A549 (cell line): ENCODE measurements around the gene PIGO. TPM values are rescaled to one million over a fixed set of nuclear protein-coding genes. Genes with fewer than 3 reads are reported as not detected.

Source experiments
- CBX8 ChIP-seq: fragments of 200-600 bp; sonication (generic); IDR thresholded peaks from 2 replicates; pipeline ENCODE4 v1.6.1; 2016
- EHMT2 ChIP-seq: fragments of 200-600 bp; sonication (generic); IDR thresholded peaks from 2 replicates; pipeline ENCODE4 v1.6.1; 2016; ENCODE audit warnings: antibody characterized with exemption, low read depth, mild to moderate bottlenecking, moderate library complexity
- FOSL2 ChIP-seq, 2 experiments: fragments of 450-650 bp in 1 of 2; fragments of >200 bp in 1 of 2; sonication (Bioruptor Twin) in 1 of 2; formaldehyde crosslinking; IDR thresholded peaks; 2 replicates each; pipeline versions ENCODE4 v1.5.0 to v1.6.1; 2016 to 2020; ENCODE audit warnings: mild to moderate bottlenecking in 1 of 2, moderate library complexity in 1 of 2
- FOXS1 ChIP-seq: fragments of 250-450 bp; sonication (Bioruptor Pico); IDR thresholded peaks from 2 replicates; pipeline ENCODE4 v1.5.0; 2020; ENCODE audit warnings: mild to moderate bottlenecking, moderate library complexity
- HOXA7 ChIP-seq: fragments of 250-450 bp; sonication (Bioruptor Pico); IDR thresholded peaks from 2 replicates; pipeline ENCODE4 v1.5.0; 2020; ENCODE audit warnings: mild to moderate bottlenecking, moderate library complexity
- HOXB13 ChIP-seq: fragments of 250-450 bp; sonication (Bioruptor Pico); IDR thresholded peaks from 2 replicates; pipeline ENCODE4 v1.5.0; 2020; ENCODE audit warnings: low read depth, mild to moderate bottlenecking, moderate library complexity
- HOXB5 ChIP-seq: fragments of 250-450 bp; sonication (Bioruptor Pico); IDR thresholded peaks from 2 replicates; pipeline ENCODE4 v1.5.0; 2020; ENCODE audit warnings: mild to moderate bottlenecking, moderate library complexity
- JUN ChIP-seq, 2 experiments: fragments of >200 bp; sonication (Bioruptor Twin); formaldehyde crosslinking; IDR thresholded peaks; 2 replicates in 1 of 2; 3 replicates in 1 of 2; pipeline ENCODE4 v1.6.1; 2016 to 2017
- JUNB ChIP-seq: fragments of >200 bp; sonication (Bioruptor Twin); formaldehyde crosslinking; IDR thresholded peaks from 2 replicates; pipeline ENCODE4 v1.6.1; 2016
- KDM1A ChIP-seq: fragments of 200-600 bp; sonication (generic); IDR thresholded peaks from 2 replicates; pipeline ENCODE4 v1.6.1; 2016; ENCODE audit warnings: low read depth, mild to moderate bottlenecking
- MYC ChIP-seq: IDR thresholded peaks from 2 replicates; pipeline ENCODE4 v1.6.1; 2012; ENCODE audit warnings: mild to moderate bottlenecking, inconsistent platforms, low read length, improper control_type of control experiment, borderline replicate concordance
- NPAS2 ChIP-seq: fragments of 250-450 bp; sonication (Bioruptor Pico); IDR thresholded peaks from 2 replicates; pipeline ENCODE4 v1.8.0; 2022; ENCODE audit warnings: mild to moderate bottlenecking, moderate library complexity, borderline replicate concordance
- PHF8 ChIP-seq: fragments of 200-600 bp; sonication (generic); IDR thresholded peaks from 2 replicates; pipeline ENCODE4 v1.6.1; 2016; ENCODE audit warnings: low read depth, mild to moderate bottlenecking, antibody characterized with exemption, moderate library complexity, borderline replicate concordance
- RAD21 ChIP-seq, 2 experiments: fragments of >200 bp in 1 of 2; sonication (Bioruptor Twin) in 1 of 2; formaldehyde crosslinking in 1 of 2; IDR thresholded peaks in 1 of 2; conservative IDR thresholded peaks in 1 of 2; 2 replicates in 1 of 2; 3 replicates in 1 of 2; pipeline ENCODE4 v1.6.1; 2012 to 2018; ENCODE audit warnings: inconsistent platforms in 1 of 2
- RFX5 ChIP-seq: fragments of 450-650 bp; IDR thresholded peaks from 2 replicates; pipeline ENCODE4 v1.7.1; 2014; ENCODE audit warnings: antibody characterized with exemption, mild to moderate bottlenecking, moderate library complexity
- polyA plus RNA-seq, 4 experiments: library from polyadenylated mRNA; depleted of rRNA in 3 of 4; stranded (reverse); fragments of >200 nt; fragmentation: RNase III in 1 of 4; extraction: RNeasy Plus Mini Kit Qiagen cat#74134 plus additional on column Dnase treatment in 1 of 4; gene quantifications; 2 replicates in 3 of 4; 3 replicates in 1 of 4; pipeline ENCODE4 v1.2.3, GENCODE V29; 2011 to 2017
- TF ChIP-seq, protein P1 (sequence below): fragments of >200 bp; sonication (Bioruptor Twin); formaldehyde crosslinking; IDR thresholded peaks from 3 replicates; pipeline ENCODE4 v1.5.1; 2016
- TF ChIP-seq, protein P2 (sequence below): IDR thresholded peaks from 2 replicates; pipeline ENCODE4 v1.6.1; 2012
- TF ChIP-seq, protein P3 (sequence below): fragments of 200-600 bp; sonication (generic); IDR thresholded peaks from 2 replicates; pipeline ENCODE4 v1.6.1; 2016; ENCODE audit warnings: antibody characterized with exemption, mild to moderate bottlenecking, moderate library complexity
- TF ChIP-seq, protein P4 (sequence below): fragments of >200 bp; sonication (Bioruptor Twin); formaldehyde crosslinking; IDR thresholded peaks from 3 replicates; pipeline ENCODE4 v1.6.1; 2016
- TF ChIP-seq, protein P5 (sequence below): fragments of 450-650 bp; IDR thresholded peaks from 2 replicates; pipeline ENCODE4 v1.6.1; 2014; ENCODE audit warnings: antibody characterized with exemption

PIGO gene
- polyA plus RNA-seq, 2 of the 4 experiments (the other 2 are of a cell fraction), result 47.0 to 50.4 TPM

DNA sequence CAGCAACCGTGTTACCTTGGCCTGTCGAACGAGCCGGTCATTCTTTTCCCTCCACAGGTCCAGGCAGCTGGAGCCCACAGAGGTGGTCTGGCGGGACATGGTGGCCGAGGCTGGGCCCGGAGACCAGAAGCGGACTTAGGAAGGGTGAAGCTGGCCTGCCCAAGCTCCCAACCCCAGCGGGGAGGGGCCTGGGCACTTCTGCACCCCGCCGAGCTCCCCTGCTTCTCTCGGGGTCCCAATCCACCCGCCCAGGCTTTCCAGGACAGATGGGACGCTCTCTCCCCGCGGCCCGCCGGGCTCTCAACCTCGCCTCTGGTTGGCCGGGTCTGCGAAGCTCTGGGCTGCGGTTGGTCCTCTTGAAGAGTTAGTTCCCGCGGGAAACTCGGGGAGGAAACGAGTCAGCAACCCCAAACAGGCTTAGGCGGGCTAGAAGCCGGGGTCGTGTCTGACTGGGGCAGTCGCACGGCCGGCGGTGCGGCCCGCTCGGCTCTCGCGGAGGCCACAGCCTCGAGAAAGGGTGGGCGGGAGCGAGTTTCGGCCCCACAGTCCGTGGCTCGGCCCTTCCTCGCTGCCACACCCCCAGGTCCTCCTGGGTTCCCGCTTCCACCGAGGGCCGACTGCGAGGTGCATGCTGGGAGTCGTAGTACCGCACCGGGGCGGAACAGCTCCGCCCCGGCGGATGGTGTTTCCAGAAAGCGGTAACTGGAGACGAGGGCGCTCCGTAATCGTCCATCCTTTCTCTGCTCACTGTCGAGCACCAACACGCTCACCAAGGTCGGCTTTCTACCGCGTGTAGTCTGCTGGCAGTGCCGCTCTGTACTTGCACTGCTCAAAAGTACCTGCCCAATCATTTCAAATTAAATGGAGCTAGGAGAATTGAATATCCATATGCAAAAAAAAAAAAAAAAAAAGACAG is 16.7 kb downstream of the PIGO start, which contains the start of gene FANCG (continued):
- TF ChIP-seq, protein P1, sequence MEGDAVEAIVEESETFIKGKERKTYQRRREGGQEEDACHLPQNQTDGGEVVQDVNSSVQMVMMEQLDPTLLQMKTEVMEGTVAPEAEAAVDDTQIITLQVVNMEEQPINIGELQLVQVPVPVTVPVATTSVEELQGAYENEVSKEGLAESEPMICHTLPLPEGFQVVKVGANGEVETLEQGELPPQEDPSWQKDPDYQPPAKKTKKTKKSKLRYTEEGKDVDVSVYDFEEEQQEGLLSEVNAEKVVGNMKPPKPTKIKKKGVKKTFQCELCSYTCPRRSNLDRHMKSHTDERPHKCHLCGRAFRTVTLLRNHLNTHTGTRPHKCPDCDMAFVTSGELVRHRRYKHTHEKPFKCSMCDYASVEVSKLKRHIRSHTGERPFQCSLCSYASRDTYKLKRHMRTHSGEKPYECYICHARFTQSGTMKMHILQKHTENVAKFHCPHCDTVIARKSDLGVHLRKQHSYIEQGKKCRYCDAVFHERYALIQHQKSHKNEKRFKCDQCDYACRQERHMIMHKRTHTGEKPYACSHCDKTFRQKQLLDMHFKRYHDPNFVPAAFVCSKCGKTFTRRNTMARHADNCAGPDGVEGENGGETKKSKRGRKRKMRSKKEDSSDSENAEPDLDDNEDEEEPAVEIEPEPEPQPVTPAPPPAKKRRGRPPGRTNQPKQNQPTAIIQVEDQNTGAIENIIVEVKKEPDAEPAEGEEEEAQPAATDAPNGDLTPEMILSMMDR, result no peak
- TF ChIP-seq, protein P2, sequence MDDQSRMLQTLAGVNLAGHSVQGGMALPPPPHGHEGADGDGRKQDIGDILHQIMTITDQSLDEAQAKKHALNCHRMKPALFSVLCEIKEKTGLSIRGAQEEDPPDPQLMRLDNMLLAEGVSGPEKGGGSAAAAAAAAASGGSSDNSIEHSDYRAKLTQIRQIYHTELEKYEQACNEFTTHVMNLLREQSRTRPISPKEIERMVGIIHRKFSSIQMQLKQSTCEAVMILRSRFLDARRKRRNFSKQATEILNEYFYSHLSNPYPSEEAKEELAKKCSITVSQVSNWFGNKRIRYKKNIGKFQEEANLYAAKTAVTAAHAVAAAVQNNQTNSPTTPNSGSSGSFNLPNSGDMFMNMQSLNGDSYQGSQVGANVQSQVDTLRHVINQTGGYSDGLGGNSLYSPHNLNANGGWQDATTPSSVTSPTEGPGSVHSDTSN, result peak; percentile 28; the same call in 1 of the 2 replicates
- no peak for TF ChIP-seq HOXB13 (CRISPR knock-in tag)
- peak; percentile 74 for TF ChIP-seq MYC
- peak; percentile 73 to 86; a peak in 4 of 5 replicates for TF ChIP-seq JUN (IDR thresholded peaks at IDR 0.05)
- TF ChIP-seq, protein P3, sequence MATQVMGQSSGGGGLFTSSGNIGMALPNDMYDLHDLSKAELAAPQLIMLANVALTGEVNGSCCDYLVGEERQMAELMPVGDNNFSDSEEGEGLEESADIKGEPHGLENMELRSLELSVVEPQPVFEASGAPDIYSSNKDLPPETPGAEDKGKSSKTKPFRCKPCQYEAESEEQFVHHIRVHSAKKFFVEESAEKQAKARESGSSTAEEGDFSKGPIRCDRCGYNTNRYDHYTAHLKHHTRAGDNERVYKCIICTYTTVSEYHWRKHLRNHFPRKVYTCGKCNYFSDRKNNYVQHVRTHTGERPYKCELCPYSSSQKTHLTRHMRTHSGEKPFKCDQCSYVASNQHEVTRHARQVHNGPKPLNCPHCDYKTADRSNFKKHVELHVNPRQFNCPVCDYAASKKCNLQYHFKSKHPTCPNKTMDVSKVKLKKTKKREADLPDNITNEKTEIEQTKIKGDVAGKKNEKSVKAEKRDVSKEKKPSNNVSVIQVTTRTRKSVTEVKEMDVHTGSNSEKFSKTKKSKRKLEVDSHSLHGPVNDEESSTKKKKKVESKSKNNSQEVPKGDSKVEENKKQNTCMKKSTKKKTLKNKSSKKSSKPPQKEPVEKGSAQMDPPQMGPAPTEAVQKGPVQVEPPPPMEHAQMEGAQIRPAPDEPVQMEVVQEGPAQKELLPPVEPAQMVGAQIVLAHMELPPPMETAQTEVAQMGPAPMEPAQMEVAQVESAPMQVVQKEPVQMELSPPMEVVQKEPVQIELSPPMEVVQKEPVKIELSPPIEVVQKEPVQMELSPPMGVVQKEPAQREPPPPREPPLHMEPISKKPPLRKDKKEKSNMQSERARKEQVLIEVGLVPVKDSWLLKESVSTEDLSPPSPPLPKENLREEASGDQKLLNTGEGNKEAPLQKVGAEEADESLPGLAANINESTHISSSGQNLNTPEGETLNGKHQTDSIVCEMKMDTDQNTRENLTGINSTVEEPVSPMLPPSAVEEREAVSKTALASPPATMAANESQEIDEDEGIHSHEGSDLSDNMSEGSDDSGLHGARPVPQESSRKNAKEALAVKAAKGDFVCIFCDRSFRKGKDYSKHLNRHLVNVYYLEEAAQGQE, result peak; percentile 36; the same call in 1 of the 2 replicates
- no peak for TF ChIP-seq RFX5
- TF ChIP-seq EHMT2, result no peak
- no peak for TF ChIP-seq JUNB
- TF ChIP-seq PHF8, result peak; percentile 28; the same call in 1 of the 2 replicates
- TF ChIP-seq FOSL2 (IDR thresholded peaks at IDR 0.05), result no peak
- TF ChIP-seq FOSL2 (CRISPR knock-in tag; IDR thresholded peaks at IDR 0.05), result 0 out of 2 replicates have a peak, but pooled peaks have one; percentile 21
- no peak for TF ChIP-seq RAD21 (conservative IDR thresholded peaks at IDR 0.05 in 1 of 2, IDR thresholded peaks at IDR 0.05 in 1 of 2)
- TF ChIP-seq, protein P4, sequence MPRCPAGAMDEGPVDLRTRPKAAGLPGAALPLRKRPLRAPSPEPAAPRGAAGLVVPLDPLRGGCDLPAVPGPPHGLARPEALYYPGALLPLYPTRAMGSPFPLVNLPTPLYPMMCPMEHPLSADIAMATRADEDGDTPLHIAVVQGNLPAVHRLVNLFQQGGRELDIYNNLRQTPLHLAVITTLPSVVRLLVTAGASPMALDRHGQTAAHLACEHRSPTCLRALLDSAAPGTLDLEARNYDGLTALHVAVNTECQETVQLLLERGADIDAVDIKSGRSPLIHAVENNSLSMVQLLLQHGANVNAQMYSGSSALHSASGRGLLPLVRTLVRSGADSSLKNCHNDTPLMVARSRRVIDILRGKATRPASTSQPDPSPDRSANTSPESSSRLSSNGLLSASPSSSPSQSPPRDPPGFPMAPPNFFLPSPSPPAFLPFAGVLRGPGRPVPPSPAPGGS, result peak; percentile 75; the same call in 2 of the 3 replicates
- TF ChIP-seq HOXA7 (CRISPR knock-in tag), result no peak
- TF ChIP-seq, protein P5, sequence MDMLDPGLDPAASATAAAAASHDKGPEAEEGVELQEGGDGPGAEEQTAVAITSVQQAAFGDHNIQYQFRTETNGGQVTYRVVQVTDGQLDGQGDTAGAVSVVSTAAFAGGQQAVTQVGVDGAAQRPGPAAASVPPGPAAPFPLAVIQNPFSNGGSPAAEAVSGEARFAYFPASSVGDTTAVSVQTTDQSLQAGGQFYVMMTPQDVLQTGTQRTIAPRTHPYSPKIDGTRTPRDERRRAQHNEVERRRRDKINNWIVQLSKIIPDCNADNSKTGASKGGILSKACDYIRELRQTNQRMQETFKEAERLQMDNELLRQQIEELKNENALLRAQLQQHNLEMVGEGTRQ, result no peak
- TF ChIP-seq CBX8, result no peak
- no peak for TF ChIP-seq FOXS1
- TF ChIP-seq HOXB5 (CRISPR knock-in tag), result 0 out of 2 replicates have a peak, but pooled peaks have one; percentile 39
- no peak for TF ChIP-seq NPAS2
- TF ChIP-seq KDM1A, result no peak
